ENCODE measurements around the gene KLF9. TPM values are rescaled to one million over a fixed set of nuclear protein-coding genes. Genes with fewer than 3 reads are reported as not detected.

KLF9 gene
- total and polyA plus RNA-seq, 7 donors = 20.4 to 184 (median 120) TPM

GRCh38 chr9:70427161-70427945 lies 12.9 kb upstream of the KLF9 start:
- H3K9me3 ChIP-seq = no peaks in the 10 kb centered on the region
- peak overlapping the region; percentile 33 to 80 (median 75) for H3K27ac ChIP-seq
- H3K4me3 ChIP-seq = no peak overlapping the region
- intact Hi-C loops (cut with DNase I) = no loop called here
- WGBS, 2 donors = 68 to 79% methylated on average over 11 of the region's 11 CpGs
- TF ChIP-seq POLR2AphosphoS5 (IDR thresholded peaks at IDR 0.05) (peak; percentile 18 to 61 (median 54)), EP300 (IDR thresholded peaks at IDR 0.05) (peak in 1 of 4 donors; percentile 12), CTCF (IDR thresholded peaks at IDR 0.05) (peak in 2 of 4 experiments; percentile 27 to 32), POLR2A (IDR thresholded peaks at IDR 0.05) (no peak)
- no peaks in the 10 kb centered on the region for H3K36me3 ChIP-seq
- peak; percentile 78 for DNase-seq
- no peaks in the 10 kb centered on the region for H3K27me3 ChIP-seq
- peaks cover 0 to 20% (median 18%) of the 10 kb centered on the region in 4 donors for H3K4me1 ChIP-seq

GRCh38 chr9:70425192-70425591 lies 10.7 kb upstream of the KLF9 start:
- intact Hi-C loops (cut with DNase I) = no loop called here
- no peak for TF ChIP-seq POLR2A (IDR thresholded peaks at IDR 0.05)
- no peak for TF ChIP-seq CTCF (IDR thresholded peaks at IDR 0.05)
- no peak for TF ChIP-seq POLR2AphosphoS5 (IDR thresholded peaks at IDR 0.05)
- no peak for TF ChIP-seq EP300 (IDR thresholded peaks at IDR 0.05)
- H3K9me3 ChIP-seq = no peaks in the 10 kb centered on the region
- DNase-seq = no peak
- H3K4me3 ChIP-seq = no peak overlapping the region
- peak overlapping the region in 1 of 4 donors; percentile 13 for H3K27ac ChIP-seq
- H3K4me1 ChIP-seq = peaks cover 0 to 40% (median 34%) of the 10 kb centered on the region in 4 donors
- WGBS, 2 donors = 83 to 95% methylated on average over 8 of the region's 8 CpGs
- H3K36me3 ChIP-seq = no peaks in the 10 kb centered on the region
- no peaks in the 10 kb centered on the region for H3K27me3 ChIP-seq

GRCh38 chr9:70422371-70423043 lies 8.1 kb upstream of the KLF9 start:
- Histone ChIP-seq H3K27ac (peak overlapping the region; percentile 98 to 100 (median 99)), H3K9me3 (no peaks in the 10 kb centered on the region), H3K4me3 (no peak overlapping the region), H3K36me3 (no peaks in the 10 kb centered on the region), H3K4me1 (peaks cover 0 to 50% (median 38%) of the 10 kb centered on the region in 4 donors), H3K27me3 (no peaks in the 10 kb centered on the region)
- TF ChIP-seq POLR2A (IDR thresholded peaks at IDR 0.05) (no peak), POLR2AphosphoS5 (IDR thresholded peaks at IDR 0.05) (no peak), EP300 (IDR thresholded peaks at IDR 0.05) (no peak), CTCF (IDR thresholded peaks at IDR 0.05) (no peak)
- intact Hi-C loops (cut with DNase I) = no loop called here
- no peak for DNase-seq
- WGBS, 2 donors = 38 to 66% methylated on average over 6 of the region's 6 CpGs

GRCh38 chr9:70421272-70422180 lies 7.1 kb upstream of the KLF9 start:
- WGBS, 2 donors = 36 to 42% methylated on average over 9 of the region's 9 CpGs
- Histone ChIP-seq H3K4me3 (peak overlapping the region; percentile 42 to 56 (median 51)), H3K36me3 (no peaks in the 10 kb centered on the region), H3K27me3 (no peaks in the 10 kb centered on the region), H3K9me3 (no peaks in the 10 kb centered on the region), H3K27ac (peak overlapping the region; percentile 98 to 100 (median 99)), H3K4me1 (peaks cover 0 to 50% (median 40%) of the 10 kb centered on the region in 4 donors)
- TF ChIP-seq CTCF (IDR thresholded peaks at IDR 0.05) (no peak), POLR2A (IDR thresholded peaks at IDR 0.05) (no peak), POLR2AphosphoS5 (IDR thresholded peaks at IDR 0.05) (peak in 2 of 4 donors; percentile 10 to 24), EP300 (IDR thresholded peaks at IDR 0.05) (peak in 1 of 4 donors; percentile 15)
- intact Hi-C loops (cut with DNase I) = no loop called here
- peak; percentile 83 for DNase-seq
